ENCODE measurements around the gene SDS.

The SDS gene

GRCh38 chr12:113398346-113399290, 5.1 kb downstream of the SDS start:
- DNase-seq = no peak

GRCh38 chr12:113397497-113398197, 6.0 kb downstream of the SDS start:
- DNase-seq = no peak

GRCh38 chr12:113396828-113397496, 6.7 kb downstream of the SDS start:
- no peak for DNase-seq

- DNase-seq = no peak
Observed at GRCh38 chr12:113396200-113396599, 7.5 kb downstream of the SDS start.

- no peak for DNase-seq
Observed at GRCh38 chr12:113395119-113395518, 8.6 kb downstream of the SDS start.

GRCh38 chr12:113393749-113394148, 9.9 kb downstream of the SDS start:
- no peak for DNase-seq

GRCh38 chr12:113392988-113393579, 10.6 kb downstream of the SDS start:
- no peak for DNase-seq

GRCh38 chr12:113392520-113392919, 11.2 kb downstream of the SDS start:
- no peak for DNase-seq

- no peak for DNase-seq
Observed at GRCh38 chr12:113391650-113392337, 11.9 kb downstream of the SDS start.

- no peak for DNase-seq
Observed at GRCh38 chr12:113391145-113391544, 12.5 kb downstream of the SDS start.

GRCh38 chr12:113390064-113391043, 13.3 kb downstream of the SDS start:
- DNase-seq = no peak

- no peak for DNase-seq
Observed at GRCh38 chr12:113388351-113388750, 15.3 kb downstream of the SDS start.

GRCh38 chr12:113387631-113388030, 16.1 kb downstream of the SDS start:
- DNase-seq = no peak

- DNase-seq = no peak
Observed at GRCh38 chr12:113386866-113387566, 16.7 kb downstream of the SDS start.

GRCh38 chr12:113385282-113385882, 18.3 kb downstream of the SDS start:
- no peak for DNase-seq

- DNase-seq = no peak
Observed at GRCh38 chr12:113384778-113385177, 18.9 kb downstream of the SDS start.

GRCh38 chr12:113382206-113382605, 21.5 kb downstream of the SDS start:
- DNase-seq = no peak

- no peak for DNase-seq
Observed at GRCh38 chr12:113381220-113381619, 22.5 kb downstream of the SDS start.

GRCh38 chr12:113378291-113378690, 25.4 kb downstream of the SDS start:
- no peak for DNase-seq

Measured in inflammatory macrophage (primary cell).